ENCODE measurements around the gene BTBD2.

The BTBD2 gene

GRCh38 chr19:2043251-2043641, 27.7 kb upstream of the BTBD2 start:
- Histone ChIP-seq H3K27me3 (ENCODE audit: control insufficient read depth, insufficient read depth, low read length) (no peaks in the 10 kb centered on the region), H3K9ac (ENCODE audit: low read length) (no peak overlapping the region), H3K4me3 (ENCODE audit: low read depth, low read length) (no peak overlapping the region), H3K27ac (ENCODE audit: low read depth, low read length) (no peak overlapping the region), H3K36me3 (ENCODE audit: control insufficient read depth, insufficient read depth, low read length) (peaks cover 61% of the 10 kb centered on the region), H3K9me3 (ENCODE audit: control insufficient read depth, insufficient read depth, low read depth, low read length) (no peaks in the 10 kb centered on the region), H3K4me1 (ENCODE audit: control insufficient read depth, insufficient read depth, low read length) (peaks cover 16% of the 10 kb centered on the region)

GRCh38 chr19:2042485-2043250, 27.2 kb upstream of the BTBD2 start:
- H3K36me3 ChIP-seq (ENCODE audit: control insufficient read depth, insufficient read depth, low read length) = peaks cover 61% of the 10 kb centered on the region
- H3K27me3 ChIP-seq (ENCODE audit: control insufficient read depth, insufficient read depth, low read length) = no peaks in the 10 kb centered on the region
- H3K4me1 ChIP-seq (ENCODE audit: control insufficient read depth, insufficient read depth, low read length) = peaks cover 16% of the 10 kb centered on the region
- H3K9me3 ChIP-seq (ENCODE audit: control insufficient read depth, insufficient read depth, low read depth, low read length) = no peaks in the 10 kb centered on the region
- peak overlapping the region; percentile 91 for H3K27ac ChIP-seq (ENCODE audit: low read depth, low read length)
- peak overlapping the region; percentile 63 for H3K9ac ChIP-seq (ENCODE audit: low read length)
- peak overlapping the region; percentile 48 for H3K4me3 ChIP-seq (ENCODE audit: low read depth, low read length)

- peaks cover 60% of the 10 kb centered on the region for H3K36me3 ChIP-seq (ENCODE audit: control insufficient read depth, insufficient read depth, low read length)
- H3K4me1 ChIP-seq (ENCODE audit: control insufficient read depth, insufficient read depth, low read length) = peaks cover 16% of the 10 kb centered on the region
- H3K27ac ChIP-seq (ENCODE audit: low read depth, low read length) = peak overlapping the region; percentile 91
Observed at GRCh38 chr19:2041683-2042484, 26.4 kb upstream of the BTBD2 start.

GRCh38 chr19:2041433-2041682, 25.8 kb upstream of the BTBD2 start:
- Histone ChIP-seq H3K9ac (ENCODE audit: low read length) (no peak overlapping the region), H3K4me1 (ENCODE audit: control insufficient read depth, insufficient read depth, low read length) (peaks cover 16% of the 10 kb centered on the region), H3K27me3 (ENCODE audit: control insufficient read depth, insufficient read depth, low read length) (no peaks in the 10 kb centered on the region), H3K36me3 (ENCODE audit: control insufficient read depth, insufficient read depth, low read length) (peaks cover 55% of the 10 kb centered on the region), H3K27ac (ENCODE audit: low read depth, low read length) (peak overlapping the region; percentile 60; the same call in 1 of the 2 replicates), H3K9me3 (ENCODE audit: control insufficient read depth, insufficient read depth, low read depth, low read length) (peaks cover 2% of the 10 kb centered on the region; the same call in 1 of the 2 replicates), H3K4me3 (ENCODE audit: low read depth, low read length) (peak overlapping the region; percentile 44)

More at GRCh38 chr19:2041683-2042484, 26.4 kb upstream of the BTBD2 start:
- Histone ChIP-seq H3K9ac (ENCODE audit: low read length) (peak overlapping the region; percentile 63), H3K27me3 (ENCODE audit: control insufficient read depth, insufficient read depth, low read length) (no peaks in the 10 kb centered on the region), H3K9me3 (ENCODE audit: control insufficient read depth, insufficient read depth, low read depth, low read length) (no peaks in the 10 kb centered on the region), H3K4me3 (ENCODE audit: low read depth, low read length) (peak overlapping the region; percentile 48)

DNA sequence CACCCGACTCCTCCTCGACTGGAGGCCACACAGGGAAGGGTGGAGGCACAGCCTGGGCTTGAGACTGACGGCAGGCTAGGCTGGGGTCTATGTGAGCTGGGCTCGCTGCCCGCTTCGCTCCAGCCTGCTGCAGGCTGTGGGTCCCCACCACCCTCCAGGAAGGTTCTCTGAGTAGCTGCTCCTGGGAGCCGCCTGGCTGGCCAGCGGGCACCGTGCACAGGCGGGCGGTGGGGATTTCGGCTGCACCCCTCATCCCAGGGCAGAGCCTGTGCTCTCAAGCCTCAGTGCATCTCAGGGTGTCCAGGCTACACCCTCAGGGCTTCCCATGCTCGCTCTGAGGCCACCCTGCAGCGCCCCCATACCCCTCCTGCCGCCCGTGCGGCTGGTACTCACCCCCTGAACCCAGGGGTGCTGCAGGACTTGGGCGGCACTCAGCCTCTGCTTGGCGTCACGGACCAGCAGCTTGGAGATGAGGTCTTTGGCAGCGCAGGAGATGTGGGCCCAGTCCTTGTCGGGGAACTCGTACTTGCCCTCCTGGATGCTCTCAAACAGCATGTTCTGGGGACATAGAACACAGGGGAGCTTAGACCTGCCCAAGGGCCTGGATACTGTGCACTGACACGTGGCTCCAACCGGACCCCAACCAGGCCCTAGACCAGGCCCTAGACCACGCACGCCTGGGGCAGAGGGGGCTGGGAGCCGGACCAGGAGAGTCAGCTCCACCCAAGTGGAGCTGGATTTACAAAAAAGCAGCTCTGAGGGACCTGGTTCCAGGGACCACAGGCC, 25.3 kb upstream of the BTBD2 start:
- Histone ChIP-seq H3K36me3 (ENCODE audit: control insufficient read depth, insufficient read depth, low read length) (peaks cover 50% of the 10 kb centered on the region), H3K27ac (ENCODE audit: low read depth, low read length) (peak overlapping the region; percentile 60; the same call in 1 of the 2 replicates), H3K9me3 (ENCODE audit: control insufficient read depth, insufficient read depth, low read depth, low read length) (peaks cover 6% of the 10 kb centered on the region), H3K9ac (ENCODE audit: low read length) (no peak overlapping the region), H3K4me3 (ENCODE audit: low read depth, low read length) (no peak overlapping the region), H3K27me3 (ENCODE audit: control insufficient read depth, insufficient read depth, low read length) (no peaks in the 10 kb centered on the region), H3K4me1 (ENCODE audit: control insufficient read depth, insufficient read depth, low read length) (peaks cover 16% of the 10 kb centered on the region)

DNA sequence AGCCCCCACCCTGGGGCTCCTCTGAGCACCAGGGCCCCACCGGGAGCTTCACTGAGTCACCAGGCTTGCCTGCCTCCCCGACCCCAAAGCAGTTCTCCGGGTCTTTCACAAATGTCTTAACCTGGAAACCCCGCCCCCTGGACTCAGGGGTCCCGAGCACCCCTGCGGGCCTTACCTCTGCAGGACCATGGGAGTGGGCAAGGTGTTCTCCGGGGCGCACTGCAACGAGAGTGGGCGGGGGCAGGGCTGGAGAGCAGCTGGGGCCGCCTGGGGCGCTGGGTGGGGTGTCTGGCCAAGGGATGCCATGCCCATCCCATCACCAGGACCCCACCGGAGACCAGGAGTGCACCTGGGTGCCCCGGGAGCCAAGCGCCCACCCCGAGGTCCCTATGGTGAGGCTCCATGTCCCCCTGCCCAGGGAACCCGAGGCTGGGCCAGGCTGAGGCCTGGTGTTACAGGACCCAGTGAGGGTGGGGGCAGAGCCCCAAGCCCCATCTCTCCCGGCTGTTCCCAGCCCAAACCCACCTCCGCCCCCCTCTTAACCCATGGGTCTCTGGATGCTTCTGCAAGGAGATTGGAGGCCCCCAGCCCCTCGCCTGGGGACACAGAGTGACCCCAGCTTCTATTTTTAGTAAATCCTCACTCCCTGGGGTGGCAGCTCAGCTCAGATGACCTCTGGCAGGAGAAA, 24.6 kb upstream of the BTBD2 start:
- Histone ChIP-seq H3K27me3 (ENCODE audit: control insufficient read depth, insufficient read depth, low read length) (no peaks in the 10 kb centered on the region), H3K36me3 (ENCODE audit: control insufficient read depth, insufficient read depth, low read length) (peaks cover 43% of the 10 kb centered on the region), H3K9me3 (ENCODE audit: control insufficient read depth, insufficient read depth, low read depth, low read length) (peaks cover 13% of the 10 kb centered on the region), H3K9ac (ENCODE audit: low read length) (no peak overlapping the region), H3K4me3 (ENCODE audit: low read depth, low read length) (no peak overlapping the region), H3K4me1 (ENCODE audit: control insufficient read depth, insufficient read depth, low read length) (peaks cover 16% of the 10 kb centered on the region), H3K27ac (ENCODE audit: low read depth, low read length) (no peak overlapping the region)

DNA sequence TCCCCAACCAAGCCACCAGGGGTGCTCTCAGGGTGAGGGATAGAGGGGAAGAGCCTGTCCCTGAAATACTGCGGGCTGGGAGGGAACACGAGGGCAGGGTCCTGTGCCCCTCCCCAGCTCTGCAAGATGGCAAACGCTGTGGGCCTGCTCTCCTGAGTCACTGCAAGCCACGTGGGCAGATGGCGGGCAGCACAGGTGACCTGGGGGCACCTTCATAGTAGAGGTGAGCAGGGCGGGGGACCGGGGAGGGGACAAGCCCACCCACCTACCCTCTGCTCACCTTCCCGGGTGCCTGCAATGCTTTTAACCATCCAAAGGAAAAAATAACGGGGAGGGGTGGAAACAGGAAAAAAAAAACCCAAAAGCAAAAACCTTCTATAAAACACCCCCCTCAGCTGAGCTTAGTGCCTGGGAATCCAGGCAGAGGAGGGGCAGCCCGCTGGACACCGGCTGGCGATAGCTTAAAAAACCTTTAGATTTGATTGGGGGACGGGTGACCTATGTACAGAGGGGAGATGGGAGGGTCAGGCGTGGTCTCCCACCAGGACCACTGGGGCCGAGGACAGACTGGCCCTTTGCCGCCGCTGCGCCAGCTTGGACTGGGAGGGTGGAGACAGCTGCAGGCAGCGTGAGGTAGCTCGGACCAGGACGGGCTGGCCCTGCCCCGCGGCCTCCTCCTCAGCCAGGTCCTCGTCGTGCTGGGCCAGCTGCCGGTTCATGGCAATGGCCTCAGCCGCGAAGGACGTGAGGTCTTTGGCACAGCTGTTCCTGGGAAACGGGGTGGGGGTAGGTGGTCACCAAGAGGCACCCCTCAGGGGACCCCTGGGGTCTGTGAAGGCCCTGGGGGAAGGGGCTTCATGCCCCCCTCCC, 23.8 kb upstream of the BTBD2 start:
- no peaks in the 10 kb centered on the region for H3K27me3 ChIP-seq (ENCODE audit: control insufficient read depth, insufficient read depth, low read length)
- peaks cover 16% of the 10 kb centered on the region for H3K4me1 ChIP-seq (ENCODE audit: control insufficient read depth, insufficient read depth, low read length)
- H3K9ac ChIP-seq (ENCODE audit: low read length) = no peak overlapping the region
- peaks cover 36% of the 10 kb centered on the region for H3K36me3 ChIP-seq (ENCODE audit: control insufficient read depth, insufficient read depth, low read length)
- peaks cover 13% of the 10 kb centered on the region for H3K9me3 ChIP-seq (ENCODE audit: control insufficient read depth, insufficient read depth, low read depth, low read length)
- no peak overlapping the region for H3K27ac ChIP-seq (ENCODE audit: low read depth, low read length)
- no peak overlapping the region for H3K4me3 ChIP-seq (ENCODE audit: low read depth, low read length)

GRCh38 chr19:2038284-2039088, 23.0 kb upstream of the BTBD2 start:
- Histone ChIP-seq H3K4me3 (ENCODE audit: low read depth, low read length) (no peak overlapping the region), H3K27ac (ENCODE audit: low read depth, low read length) (no peak overlapping the region), H3K9me3 (ENCODE audit: control insufficient read depth, insufficient read depth, low read depth, low read length) (peaks cover 13% of the 10 kb centered on the region), H3K4me1 (ENCODE audit: control insufficient read depth, insufficient read depth, low read length) (peaks cover 16% of the 10 kb centered on the region), H3K27me3 (ENCODE audit: control insufficient read depth, insufficient read depth, low read length) (no peaks in the 10 kb centered on the region), H3K9ac (ENCODE audit: low read length) (no peak overlapping the region), H3K36me3 (ENCODE audit: control insufficient read depth, insufficient read depth, low read length) (peaks cover 35% of the 10 kb centered on the region)

GRCh38 chr19:2037651-2038255, 22.2 kb upstream of the BTBD2 start:
- no peak overlapping the region for H3K4me3 ChIP-seq (ENCODE audit: low read depth, low read length)
- peaks cover 27% of the 10 kb centered on the region for H3K36me3 ChIP-seq (ENCODE audit: control insufficient read depth, insufficient read depth, low read length)
- H3K9me3 ChIP-seq (ENCODE audit: control insufficient read depth, insufficient read depth, low read depth, low read length) = peaks cover 13% of the 10 kb centered on the region
- H3K27ac ChIP-seq (ENCODE audit: low read depth, low read length) = no peak overlapping the region
- peaks cover 12% of the 10 kb centered on the region for H3K4me1 ChIP-seq (ENCODE audit: control insufficient read depth, insufficient read depth, low read length)
- no peaks in the 10 kb centered on the region for H3K27me3 ChIP-seq (ENCODE audit: control insufficient read depth, insufficient read depth, low read length)
- H3K9ac ChIP-seq (ENCODE audit: low read length) = no peak overlapping the region

Measured in HUES6 (cell line).